ENCODE measurements around the gene TMEM272. TPM values are rescaled to one million over a fixed set of nuclear protein-coding genes. Genes with fewer than 3 reads are reported as not detected.

Gene TMEM272
- total and polyA plus RNA-seq, 9 of the 15 experiments (the other 6 are each of a cell fraction or from before 2014, with no cell fraction given) = 0.04 to 0.16 (median 0.06) TPM; not detected in 2

- TF ChIP-seq ZBTB49 (CRISPR knock-in tag; IDR thresholded peaks at IDR 0.05; ENCODE audit: borderline replicate concordance) (no peak), U2AF1 (optimal IDR thresholded peaks at IDR 0.05; ENCODE audit: low read depth, low read length) (no peak), THAP7 (CRISPR knock-in tag; IDR thresholded peaks at IDR 0.05) (no peak), POLR2AphosphoS2 (IDR thresholded peaks at IDR 0.05; ENCODE audit: low read length) (no peak), CEBPB (tag; IDR thresholded peaks at IDR 0.05) (peak; percentile 8; the same call in 1 of the 2 replicates), ZBTB9 (CRISPR knock-in tag; IDR thresholded peaks at IDR 0.05) (peak; percentile 69; the same call in 1 of the 2 replicates), CREM (IDR thresholded peaks at IDR 0.05; ENCODE audit: low read depth) (no peak), ZNF511 (CRISPR knock-in tag; IDR thresholded peaks at IDR 0.05) (no peak), TCF7 (IDR thresholded peaks at IDR 0.05; ENCODE audit: borderline replicate concordance) (no peak), TCF7L2 (IDR thresholded peaks at IDR 0.05; ENCODE audit: low read depth, low read length) (no peak)
Observed at GRCh38 chr13:51840917-51841316, 4.1 kb downstream of the TMEM272 start (continued).
